ENCODE results near the gene ARL6IP1.
"Not testable (repeated sequence)": the region's sequence is repeated elsewhere in the genome, so short reads cannot be mapped to it uniquely, and the experiment has no call there.

ARL6IP1 gene

GRCh38 chr16:18757960-18758660 lies 43.2 kb downstream of the ARL6IP1 start:
- not testable (repeated sequence) for DNase-seq

DNA sequence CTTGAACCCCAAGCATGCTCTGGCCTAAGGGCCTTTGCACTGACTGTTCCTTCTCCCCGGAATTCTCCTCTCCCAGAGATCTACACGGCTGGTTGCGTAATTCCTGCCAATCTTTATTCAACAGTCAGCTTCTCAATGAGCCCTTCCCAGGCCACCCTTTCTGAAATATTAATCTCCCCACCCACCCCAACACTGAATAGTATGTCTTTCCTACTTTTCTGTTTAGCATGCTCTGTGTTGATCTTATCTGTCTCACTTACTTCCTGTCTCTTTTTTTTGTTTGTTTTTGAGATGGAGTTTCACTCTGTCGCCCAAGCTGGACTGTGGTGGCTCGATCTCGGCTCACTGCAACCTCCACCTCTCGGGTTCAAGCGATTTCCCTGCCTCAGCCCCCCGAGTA lies 44.7 kb downstream of the ARL6IP1 start:
- DNase-seq: not testable (repeated sequence)

- not testable (repeated sequence) for DNase-seq
These were observed 58.5 kb downstream of the ARL6IP1 start for GRCh38 chr16:18742870-18743269.
